Loucy (cell line): ENCODE data around the gene SCAMP4.

Experiments used
- H2AFZ ChIP-seq: fragments of 200-600 bp; sonication (generic); 2 replicates; pipeline ENCODE4 v1.6.0; 2016; ENCODE audit warnings: antibody characterized with exemption, mild to moderate bottlenecking, low read length, moderate library complexity
- H3F3A ChIP-seq: fragments of 200-600 bp; 2 replicates; pipeline ENCODE4 v1.6.0; 2016; ENCODE audit warnings: antibody characterized with exemption, low read depth, mild to moderate bottlenecking
- H3K27me3 ChIP-seq: fragments of 200-600 bp; sonication (generic); 2 replicates; pipeline ENCODE4 v1.6.1; 2014; ENCODE audit warnings: low read length, mild to moderate bottlenecking; ENCODE audit not compliant: insufficient read depth, poor library complexity, severe bottlenecking
- H3K36me3 ChIP-seq: fragments of 200-600 bp; sonication (generic); 2 replicates; pipeline ENCODE4 v1.6.1; 2016; ENCODE audit warnings: low read length; ENCODE audit not compliant: insufficient read depth
- H3K4me1 ChIP-seq: fragments of 200-600 bp; sonication (generic); 2 replicates; pipeline ENCODE4 v1.5.1; 2014; ENCODE audit warnings: low read length, mild to moderate bottlenecking; ENCODE audit not compliant: insufficient read depth, poor library complexity, severe bottlenecking
- H3K4me2 ChIP-seq: fragments of 200-600 bp; sonication (generic); 2 replicates; pipeline ENCODE4 v1.6.0; 2014; ENCODE audit warnings: antibody characterized with exemption, low read length, low read depth, mild to moderate bottlenecking; ENCODE audit not compliant: poor library complexity, severe bottlenecking
- H3K4me3 ChIP-seq: fragments of 200-600 bp; sonication (generic); 2 replicates; pipeline ENCODE4 v1.5.1; 2014; ENCODE audit warnings: low read length, mild to moderate bottlenecking, mixed read lengths; ENCODE audit not compliant: poor library complexity, severe bottlenecking
- H3K79me2 ChIP-seq: fragments of 200-600 bp; sonication (generic); 2 replicates; pipeline ENCODE4 v1.6.1; 2014; ENCODE audit warnings: low read length; ENCODE audit not compliant: insufficient read depth
- H3K9ac ChIP-seq: fragments of 200-600 bp; sonication (generic); 2 replicates; pipeline ENCODE4 v1.6.0; 2014; ENCODE audit warnings: mild to moderate bottlenecking, low read depth, low read length, moderate library complexity; ENCODE audit not compliant: poor library complexity, severe bottlenecking
- H3K9me2 ChIP-seq: fragments of 200-600 bp; sonication (generic); replicated peaks from 2 replicates; pipeline ENCODE4 v1.6.1; 2016; ENCODE audit warnings: low read depth, low read length, mixed read lengths
- H3K9me3 ChIP-seq: fragments of 200-600 bp; sonication (generic); 2 replicates; pipeline ENCODE4 v1.6.1; 2014; ENCODE audit warnings: mild to moderate bottlenecking, antibody characterized with exemption, low read length, low read depth; ENCODE audit not compliant: insufficient read depth
- H4K20me1 ChIP-seq: fragments of 200-600 bp; sonication (generic); 2 replicates; pipeline ENCODE4 v1.6.0; 2014; ENCODE audit warnings: antibody characterized with exemption, low read length, mild to moderate bottlenecking; ENCODE audit not compliant: insufficient read depth, poor library complexity, severe bottlenecking
- EZH2phosphoT487 ChIP-seq: fragments of 200-600 bp; IDR thresholded peaks from 2 replicates; pipeline ENCODE4 v1.6.1; 2018; ENCODE audit warnings: antibody characterized with exemption, mild to moderate bottlenecking, moderate library complexity, borderline replicate concordance
- TF ChIP-seq, protein P1 (sequence below): fragments of 200-600 bp; sonication (generic); conservative IDR thresholded peaks from 2 replicates; pipeline ENCODE4 v1.5.1; 2014; ENCODE audit warnings: mild to moderate bottlenecking, antibody characterized with exemption, low read length

The SCAMP4 gene

DNA sequence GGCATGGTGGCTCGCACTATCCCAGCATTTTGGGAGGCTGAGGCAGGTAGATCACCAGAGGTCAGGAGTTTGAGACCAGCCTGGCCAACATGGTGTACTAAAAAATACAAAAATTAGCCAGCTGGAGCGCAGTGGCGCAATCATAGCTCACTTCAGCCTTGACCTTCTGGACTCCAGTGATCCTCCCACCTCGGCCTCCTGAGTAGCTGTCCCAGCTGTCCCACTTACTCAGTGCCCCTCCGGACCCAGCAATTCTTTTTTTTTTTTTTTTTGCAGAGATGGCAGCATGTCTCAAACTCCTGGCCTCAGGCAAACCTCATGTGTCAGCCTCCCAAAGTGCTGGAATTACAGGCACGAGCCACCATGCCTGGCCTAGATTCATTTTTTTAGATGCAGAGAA lies 2.3 kb upstream of the SCAMP4 start:
- no peaks in the 10 kb centered on the region for H3K9me3 ChIP-seq
- no peak overlapping the region for H2AFZ ChIP-seq
- peaks cover 24% of the 10 kb centered on the region for H3K79me2 ChIP-seq
- no peaks in the 10 kb centered on the region for H3K27me3 ChIP-seq
- no peak overlapping the region for H3K4me3 ChIP-seq
- H3K4me1 ChIP-seq, result peaks cover 4% of the 10 kb centered on the region
- H3F3A ChIP-seq, result no peaks in the 10 kb centered on the region
- no peak overlapping the region for H3K4me2 ChIP-seq
- no peak overlapping the region for H3K9ac ChIP-seq
- H3K36me3 ChIP-seq, result no peaks in the 10 kb centered on the region
- H3K9me2 ChIP-seq, result no peaks in the 10 kb centered on the region
- no peaks in the 10 kb centered on the region for H4K20me1 ChIP-seq
- TF ChIP-seq, protein P1, sequence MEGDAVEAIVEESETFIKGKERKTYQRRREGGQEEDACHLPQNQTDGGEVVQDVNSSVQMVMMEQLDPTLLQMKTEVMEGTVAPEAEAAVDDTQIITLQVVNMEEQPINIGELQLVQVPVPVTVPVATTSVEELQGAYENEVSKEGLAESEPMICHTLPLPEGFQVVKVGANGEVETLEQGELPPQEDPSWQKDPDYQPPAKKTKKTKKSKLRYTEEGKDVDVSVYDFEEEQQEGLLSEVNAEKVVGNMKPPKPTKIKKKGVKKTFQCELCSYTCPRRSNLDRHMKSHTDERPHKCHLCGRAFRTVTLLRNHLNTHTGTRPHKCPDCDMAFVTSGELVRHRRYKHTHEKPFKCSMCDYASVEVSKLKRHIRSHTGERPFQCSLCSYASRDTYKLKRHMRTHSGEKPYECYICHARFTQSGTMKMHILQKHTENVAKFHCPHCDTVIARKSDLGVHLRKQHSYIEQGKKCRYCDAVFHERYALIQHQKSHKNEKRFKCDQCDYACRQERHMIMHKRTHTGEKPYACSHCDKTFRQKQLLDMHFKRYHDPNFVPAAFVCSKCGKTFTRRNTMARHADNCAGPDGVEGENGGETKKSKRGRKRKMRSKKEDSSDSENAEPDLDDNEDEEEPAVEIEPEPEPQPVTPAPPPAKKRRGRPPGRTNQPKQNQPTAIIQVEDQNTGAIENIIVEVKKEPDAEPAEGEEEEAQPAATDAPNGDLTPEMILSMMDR, result no peak
- no peak for TF ChIP-seq EZH2phosphoT487

DNA sequence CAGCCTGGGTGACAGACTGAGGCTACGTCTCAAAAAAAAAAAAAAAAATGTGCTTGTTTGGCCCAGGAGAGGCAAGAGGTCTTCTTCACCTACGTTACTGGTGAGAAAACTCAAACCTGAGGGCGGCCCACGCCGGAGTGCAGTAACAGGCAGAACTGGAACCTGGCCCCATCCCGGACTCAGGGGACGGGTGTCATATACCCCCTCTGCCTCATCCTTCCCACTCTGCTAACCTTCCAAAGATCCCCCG lies 414 bp upstream of the SCAMP4 start:
- Histone ChIP-seq H2AFZ (peak overlapping the region; percentile 85), H3K4me1 (peaks cover 4% of the 10 kb centered on the region), H3K4me3 (peak overlapping the region; percentile 93), H4K20me1 (peaks cover 5% of the 10 kb centered on the region), H3K4me2 (peak overlapping the region; percentile 54), H3K36me3 (no peaks in the 10 kb centered on the region), H3K9me2 (no peaks in the 10 kb centered on the region), H3K9me3 (no peaks in the 10 kb centered on the region), H3K27me3 (no peaks in the 10 kb centered on the region), H3F3A (no peaks in the 10 kb centered on the region), H3K9ac (peak overlapping the region; percentile 71), H3K79me2 (peaks cover 38% of the 10 kb centered on the region)
- TF ChIP-seq EZH2phosphoT487, result no peak
- TF ChIP-seq, protein P1, result no peak

DNA sequence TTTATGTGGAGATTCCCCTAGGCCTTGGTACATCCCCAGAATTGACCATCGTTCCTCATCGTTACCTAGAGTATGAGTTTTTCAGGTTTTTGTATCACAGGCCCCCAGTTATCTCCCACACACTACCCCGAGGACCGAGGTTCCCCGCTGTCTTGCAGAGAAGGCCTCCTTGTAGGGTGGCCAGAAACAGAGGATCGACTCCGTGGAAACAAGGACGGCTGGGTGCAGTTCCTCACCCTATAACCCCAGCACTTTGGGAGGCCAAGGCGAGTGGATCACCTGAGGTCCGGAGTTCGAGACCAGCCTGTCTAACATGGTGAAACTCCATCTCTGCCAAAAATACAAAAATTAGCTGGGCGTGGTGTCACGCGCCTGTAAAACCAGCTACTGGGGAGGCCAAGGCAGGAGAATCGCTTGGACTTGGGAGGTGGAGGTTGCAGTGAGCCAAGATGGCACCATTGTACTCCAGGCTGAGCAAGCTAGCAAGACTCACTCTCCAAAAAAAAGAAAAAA lies 720 bp downstream of the SCAMP4 start:
- H2AFZ ChIP-seq, result no peak overlapping the region
- H3K9me2 ChIP-seq, result no peaks in the 10 kb centered on the region
- H3K4me2 ChIP-seq, result peak overlapping the region; percentile 84
- peak overlapping the region; percentile 71 for H3K9ac ChIP-seq
- peaks cover 45% of the 10 kb centered on the region for H3K79me2 ChIP-seq
- no peaks in the 10 kb centered on the region for H3F3A ChIP-seq
- H3K4me3 ChIP-seq, result peak overlapping the region; percentile 93
- no peaks in the 10 kb centered on the region for H3K9me3 ChIP-seq
- TF ChIP-seq, protein P1, result no peak
- no peak for TF ChIP-seq EZH2phosphoT487
- H3K27me3 ChIP-seq, result no peaks in the 10 kb centered on the region
- peaks cover 10% of the 10 kb centered on the region for H4K20me1 ChIP-seq
- no peaks in the 10 kb centered on the region for H3K36me3 ChIP-seq
- peaks cover 4% of the 10 kb centered on the region for H3K4me1 ChIP-seq
